Germinal center (tissue), 1 donor: ENCODE results near the gene ZNF652.
A peak's percentile ranks its signal among the peaks of the same experiment; 100 is the strongest.
"Not testable (repeated sequence)": the region's sequence is repeated elsewhere in the genome, so short reads cannot be mapped to it uniquely, and the experiment has no call there.

Source experiments
- DNase-seq: peaks from one replicate; pipeline ENCODE4 v3.0.0; 2012; ENCODE audit warnings: mixed read lengths, low spot score

The ZNF652 gene

DNA sequence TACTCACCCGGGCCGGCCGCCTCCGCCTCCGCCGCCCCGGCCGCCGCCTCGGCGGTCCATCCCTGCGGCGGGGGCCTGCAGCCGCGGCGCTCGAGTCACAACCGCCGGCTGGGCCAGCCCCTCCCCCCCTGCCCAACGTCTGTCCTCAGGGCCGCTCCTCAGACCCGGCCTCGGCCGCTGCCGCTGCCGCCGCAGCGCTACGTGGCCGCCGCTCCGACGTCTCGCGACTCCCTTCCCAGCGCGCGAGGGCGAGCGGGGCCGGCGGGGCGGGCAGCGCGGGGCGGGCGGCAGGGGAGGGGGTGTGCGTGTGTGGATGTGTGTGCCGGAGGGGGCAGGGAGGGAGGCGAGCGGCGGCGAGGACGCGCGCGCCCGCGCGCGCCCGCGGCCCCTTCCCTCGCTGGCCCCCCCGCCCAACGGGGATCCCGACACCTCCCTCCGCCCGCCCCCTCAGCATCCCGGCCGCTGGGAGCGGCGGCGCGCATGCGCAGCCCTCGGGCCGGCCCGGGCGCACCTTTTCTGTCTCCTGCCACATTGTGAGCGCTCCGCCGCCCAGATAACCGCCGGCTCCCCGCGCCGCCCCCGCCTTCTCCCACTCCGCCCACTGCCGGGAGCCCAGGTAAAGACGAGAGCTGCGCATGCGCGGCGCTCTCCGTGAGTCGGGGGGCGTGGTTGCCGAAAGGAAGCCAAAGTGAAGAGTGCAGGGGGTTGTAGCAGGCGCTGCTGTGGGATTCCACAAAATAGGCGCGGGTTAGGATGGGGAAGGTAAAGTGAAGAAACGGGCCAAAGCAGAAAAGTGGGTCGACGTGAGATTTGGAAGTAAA is at the start of gene ZNF652:
ZNF652 (minus strand) TSS at position 349 of the 821 bp plus-strand sequence. CDS start 44,525 bp downstream, outside the sequence.
- DNase-seq = peak; percentile 99

DNA sequence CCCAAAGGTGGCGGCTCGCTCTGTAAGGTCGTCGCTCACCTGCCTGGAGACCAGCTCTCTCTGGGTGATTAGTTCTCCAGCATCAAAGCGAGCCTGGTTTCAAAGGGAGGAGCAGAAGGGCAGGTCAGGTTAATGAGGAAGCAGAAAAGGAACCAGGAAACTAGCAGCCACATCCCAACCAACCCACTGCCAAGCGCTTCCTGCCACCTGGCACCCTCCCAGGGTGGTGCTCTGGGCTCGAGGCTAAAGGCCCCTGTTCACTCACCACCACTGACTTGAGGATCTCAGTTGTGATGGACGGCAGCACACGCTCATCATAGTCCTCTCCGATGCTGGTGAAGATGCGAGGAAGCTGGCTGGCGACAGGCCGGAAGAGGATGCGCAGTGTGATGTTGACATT is 47.0 kb upstream of the ZNF652 start:
- peak; percentile 1 for DNase-seq

DNA sequence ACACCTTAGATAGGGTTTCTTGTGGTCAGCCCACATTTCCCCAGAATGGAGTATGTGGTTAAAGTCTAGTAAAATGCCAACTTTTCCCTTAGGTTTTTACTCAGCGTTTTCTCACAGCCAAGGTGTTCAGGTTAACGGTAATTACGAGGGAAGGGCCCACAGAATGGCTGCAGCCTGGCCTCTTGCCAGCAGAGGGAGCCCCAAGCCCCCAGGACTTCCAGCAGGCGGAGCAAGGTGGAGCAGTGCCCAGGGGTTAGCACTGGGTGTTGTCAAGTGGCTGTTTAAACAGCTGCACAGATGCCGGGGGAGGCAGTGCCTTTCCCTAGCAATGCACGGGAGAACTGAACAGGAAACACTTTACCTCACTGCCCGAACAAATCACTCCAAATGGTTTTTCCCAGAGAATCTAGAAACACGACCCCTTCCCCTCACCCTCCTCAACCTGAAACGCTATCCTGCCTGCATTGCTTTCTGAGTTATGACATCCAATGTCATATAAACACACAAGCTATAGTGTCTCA is 46.0 kb upstream of the ZNF652 start:
- peak; percentile 90 for DNase-seq

DNA sequence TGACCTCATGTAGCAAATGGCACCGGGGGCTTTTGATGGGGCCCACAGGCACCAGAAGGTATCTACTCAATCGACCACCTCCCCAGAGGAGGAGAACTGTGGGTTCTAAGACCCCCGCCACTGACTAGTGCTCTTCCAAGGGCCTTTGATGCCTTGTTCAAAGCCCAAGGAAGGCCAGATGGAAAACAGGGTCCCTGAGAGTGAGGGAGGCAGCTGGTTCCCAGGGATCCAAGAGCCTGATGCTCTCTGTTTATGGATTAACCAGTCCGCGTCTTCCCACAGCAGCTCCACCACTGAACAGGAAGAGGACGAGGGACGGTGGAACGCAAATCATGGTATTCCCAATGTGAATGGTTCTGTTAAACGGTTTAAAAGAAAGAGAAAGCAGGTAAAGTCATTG is 45.0 kb upstream of the ZNF652 start:
- no peak for DNase-seq

DNA sequence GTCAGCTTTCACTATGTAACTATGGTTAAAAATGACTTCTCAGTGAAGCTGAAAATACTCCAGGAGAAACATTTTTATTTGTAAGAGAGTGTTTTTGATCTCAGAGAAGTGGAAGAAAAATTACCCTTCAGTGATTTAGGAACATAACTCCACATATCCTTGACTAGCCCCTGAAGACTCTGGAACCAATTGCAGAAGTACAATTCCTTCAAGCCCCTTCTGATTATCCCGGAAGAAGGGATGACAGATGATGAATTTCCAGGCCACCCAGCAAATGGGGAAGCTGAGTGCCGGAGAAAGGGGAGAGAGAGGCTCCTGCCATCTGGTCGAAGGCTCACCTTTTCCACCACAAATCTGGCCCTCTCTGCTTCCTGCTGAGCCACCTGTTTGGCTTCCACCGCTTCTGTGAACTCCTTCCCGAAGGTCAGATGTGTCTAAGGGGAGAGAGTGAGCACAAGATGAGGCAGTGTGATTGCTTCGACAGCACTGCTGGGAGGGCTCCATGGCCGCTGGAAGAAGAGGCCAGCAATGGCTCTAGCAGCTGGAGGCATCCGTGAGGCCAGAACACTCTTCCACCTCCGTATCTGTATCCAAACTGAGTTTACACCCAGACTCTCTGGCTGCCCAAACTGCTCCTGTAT is 44.5 kb upstream of the ZNF652 start:
- DNase-seq = peak; percentile 0

DNA sequence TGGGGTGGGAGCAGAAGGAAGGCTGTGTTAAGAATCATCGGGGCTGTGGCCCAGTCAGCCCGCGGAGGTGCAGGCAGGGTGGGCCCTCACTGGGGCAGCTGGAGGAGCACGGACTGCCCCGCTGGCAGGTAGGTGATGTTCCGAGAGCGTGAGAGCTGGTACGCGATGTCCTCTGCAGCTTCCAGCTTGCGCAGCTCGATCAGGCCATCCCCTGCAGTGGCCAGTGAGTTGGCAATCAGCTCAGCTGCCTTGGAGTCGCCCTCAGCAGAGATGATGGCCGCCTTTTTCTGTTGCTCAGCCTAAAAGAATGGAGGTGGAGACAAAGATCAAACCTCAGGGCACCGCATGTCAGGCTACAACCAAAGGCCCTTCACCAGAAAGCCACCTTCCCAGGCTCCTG is 42.9 kb upstream of the ZNF652 start:
- DNase-seq = no peak

DNA sequence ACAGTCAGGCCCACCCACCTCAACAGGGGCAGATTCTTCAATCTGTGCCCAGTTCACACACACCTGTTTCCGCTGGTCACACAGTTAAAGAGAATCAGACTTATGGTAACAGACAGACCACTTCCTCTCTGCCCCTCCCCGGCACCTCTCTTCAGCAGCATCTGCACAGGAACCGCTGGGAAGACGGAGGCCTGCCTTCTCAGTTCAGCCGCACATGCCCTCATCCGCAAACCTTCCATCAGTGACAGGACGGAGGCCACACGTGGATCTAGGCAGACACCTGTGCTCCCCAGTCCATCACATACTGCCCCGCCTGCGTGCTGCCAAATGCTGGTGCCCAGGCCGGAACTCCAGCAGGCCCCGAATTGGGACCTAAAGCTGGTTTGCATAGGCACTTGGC is 42.3 kb upstream of the ZNF652 start:
- DNase-seq = no peak

DNA sequence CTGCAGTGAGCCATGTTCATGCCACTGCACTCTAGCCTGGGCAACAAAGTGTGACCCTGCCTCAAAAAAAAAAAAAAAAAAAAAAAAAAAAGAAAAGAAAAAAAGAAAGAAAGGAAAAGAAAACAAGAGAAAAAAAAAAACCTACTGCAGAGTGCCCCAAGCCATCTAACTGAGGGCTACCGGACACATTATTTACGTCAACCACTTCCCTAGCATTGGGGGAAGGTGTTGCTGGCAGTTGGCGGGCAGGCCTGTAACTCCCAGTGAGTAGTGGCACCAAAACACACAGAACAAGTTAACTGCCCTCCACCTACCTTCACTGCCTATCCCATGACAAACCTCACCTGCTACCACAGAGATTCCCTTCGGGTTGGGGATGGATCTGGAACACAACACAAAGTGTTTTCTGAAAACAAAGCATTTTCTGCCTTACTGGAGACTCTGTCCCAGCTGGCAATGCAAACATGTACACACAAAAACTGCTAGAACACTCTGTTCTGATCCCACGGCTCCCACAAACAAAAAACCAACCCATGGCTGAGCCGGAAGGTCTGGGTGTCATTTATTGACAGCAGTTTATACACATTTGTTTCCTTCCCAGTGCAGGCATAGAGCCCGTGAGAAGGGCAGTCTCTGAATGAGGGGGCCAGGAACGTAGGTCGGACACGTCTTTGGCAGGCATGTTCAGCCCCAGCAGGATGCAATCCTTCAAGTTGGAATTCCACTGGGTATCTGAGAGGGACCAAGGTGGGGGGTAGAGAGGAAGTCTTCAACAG is 41.7 kb upstream of the ZNF652 start:
- DNase-seq = no peak

DNA sequence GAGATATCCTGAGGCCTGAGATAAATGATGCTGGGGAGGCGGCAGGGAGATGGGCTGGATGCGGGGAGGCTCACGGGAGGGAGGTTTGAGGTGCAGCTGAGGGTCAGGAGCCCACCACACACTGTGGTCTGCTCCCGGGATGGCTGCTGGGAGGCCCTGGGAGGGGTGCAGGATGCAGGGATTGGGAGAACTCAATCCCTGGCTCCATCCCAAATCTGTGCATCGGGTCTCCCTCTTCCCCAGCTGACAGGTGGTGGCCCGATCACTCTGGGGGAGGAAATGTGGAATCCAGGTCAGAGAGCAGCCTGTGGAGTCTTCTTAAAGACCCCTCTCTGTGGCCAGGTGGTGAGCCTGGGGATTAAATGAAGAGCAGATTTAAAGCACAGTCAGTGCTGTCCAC is 40.7 kb upstream of the ZNF652 start:
- DNase-seq = no peak

DNA sequence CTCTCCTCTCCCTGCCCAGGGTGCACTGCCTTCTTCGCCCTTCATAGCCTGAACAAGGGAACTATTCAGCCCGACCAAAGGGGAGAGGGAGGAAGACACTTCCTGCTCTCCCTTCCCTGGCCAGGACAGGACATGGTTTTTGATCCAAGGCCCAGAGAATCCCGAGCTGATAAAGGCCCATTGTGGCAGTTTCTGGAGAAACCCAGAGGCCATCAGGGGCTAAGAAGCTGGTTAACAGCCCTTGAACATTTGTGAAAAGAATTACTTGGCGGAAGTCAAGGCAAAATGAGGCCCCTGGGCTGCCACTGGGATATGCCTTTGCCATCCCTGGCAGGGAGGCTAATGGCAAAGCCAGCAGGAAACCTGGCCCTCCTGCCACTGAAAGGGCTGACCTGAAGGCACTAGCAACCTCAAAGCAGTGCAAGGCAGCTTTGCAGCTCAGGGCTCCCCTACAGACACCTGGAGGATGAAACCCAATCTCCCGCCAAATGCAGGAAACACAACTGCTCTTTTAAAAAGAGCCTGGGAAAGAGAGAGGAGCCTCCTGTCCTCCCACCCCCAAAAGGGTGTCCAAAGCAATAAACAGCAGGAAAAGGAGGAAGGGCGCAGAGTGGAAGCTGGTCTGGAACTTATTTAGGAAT is 40.0 kb upstream of the ZNF652 start:
- DNase-seq = no peak

DNA sequence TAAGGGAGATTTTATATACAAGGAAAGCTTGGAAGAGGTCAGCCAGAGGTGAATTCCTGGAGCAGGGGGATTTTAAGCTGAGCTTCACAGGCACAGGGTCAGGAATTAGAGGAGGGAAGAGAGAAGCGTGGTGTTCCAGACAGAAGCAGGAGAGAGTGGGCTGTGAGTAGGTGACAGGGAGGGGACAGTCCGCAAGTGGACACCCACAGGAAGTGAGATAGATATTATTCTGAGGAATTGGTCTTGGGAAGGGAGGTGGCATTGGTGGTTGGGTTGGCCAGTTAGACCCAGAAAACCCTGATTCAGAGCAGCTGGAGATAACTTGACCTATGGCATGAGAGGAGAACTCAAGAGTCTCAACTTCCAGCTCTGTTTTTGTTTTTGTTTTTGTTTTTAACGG is 37.9 kb upstream of the ZNF652 start:
- DNase-seq = no peak

DNA sequence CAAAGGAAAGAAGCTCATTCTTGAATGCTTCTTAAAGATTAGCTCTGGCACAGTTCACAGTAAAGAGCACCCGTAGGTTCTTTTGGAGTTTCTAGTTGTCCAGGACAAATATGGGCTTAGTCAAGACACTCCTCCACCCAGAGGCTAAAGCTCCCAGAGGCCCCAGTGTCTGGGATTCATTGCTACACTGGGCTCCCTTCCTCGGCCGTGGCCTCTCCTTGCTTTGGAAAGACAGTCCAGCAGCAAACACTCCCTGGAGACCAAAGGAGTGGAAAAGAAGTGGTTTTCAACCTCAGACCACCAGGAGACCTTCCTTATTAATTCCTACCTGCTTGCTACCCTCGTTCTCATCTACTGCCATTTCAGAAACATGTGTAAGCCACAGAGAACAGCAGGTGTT is 35.5 kb upstream of the ZNF652 start:
- DNase-seq = no peak

DNA sequence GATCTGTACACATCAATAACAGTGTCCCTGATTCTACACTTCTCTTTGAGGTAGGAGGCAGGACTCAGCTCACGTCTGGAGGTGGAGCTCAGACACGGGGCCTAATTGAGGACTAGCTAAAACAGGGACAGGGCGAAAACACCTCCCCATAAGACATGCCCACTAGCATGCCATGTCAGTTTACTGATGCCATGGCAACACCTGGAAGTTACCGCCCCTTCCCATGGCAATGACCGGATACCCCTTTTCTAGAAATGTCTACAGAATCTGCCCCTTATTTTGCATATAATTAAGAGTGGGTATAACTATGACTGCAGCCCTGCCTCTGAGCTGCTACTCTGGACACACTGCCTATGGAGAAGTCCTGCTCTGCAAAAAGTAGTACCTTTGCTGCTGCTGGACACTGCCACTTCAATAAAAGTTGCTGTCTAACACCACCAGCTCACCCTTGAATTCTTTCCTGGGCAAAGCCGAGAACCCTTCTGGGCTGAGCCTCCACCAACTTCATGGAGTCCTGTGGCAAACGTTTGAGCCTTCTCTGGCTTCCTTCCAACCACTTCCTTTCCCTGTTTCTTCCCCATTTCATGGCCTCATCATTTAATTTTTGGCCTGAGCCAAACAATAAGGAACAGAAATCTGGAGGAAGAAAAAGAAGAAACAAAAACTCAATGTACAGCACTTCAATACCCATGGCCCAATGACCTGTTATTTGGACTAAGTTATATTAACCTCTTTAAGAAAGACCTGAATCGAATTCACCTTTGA is 31.6 kb upstream of the ZNF652 start:
- DNase-seq = no peak

DNA sequence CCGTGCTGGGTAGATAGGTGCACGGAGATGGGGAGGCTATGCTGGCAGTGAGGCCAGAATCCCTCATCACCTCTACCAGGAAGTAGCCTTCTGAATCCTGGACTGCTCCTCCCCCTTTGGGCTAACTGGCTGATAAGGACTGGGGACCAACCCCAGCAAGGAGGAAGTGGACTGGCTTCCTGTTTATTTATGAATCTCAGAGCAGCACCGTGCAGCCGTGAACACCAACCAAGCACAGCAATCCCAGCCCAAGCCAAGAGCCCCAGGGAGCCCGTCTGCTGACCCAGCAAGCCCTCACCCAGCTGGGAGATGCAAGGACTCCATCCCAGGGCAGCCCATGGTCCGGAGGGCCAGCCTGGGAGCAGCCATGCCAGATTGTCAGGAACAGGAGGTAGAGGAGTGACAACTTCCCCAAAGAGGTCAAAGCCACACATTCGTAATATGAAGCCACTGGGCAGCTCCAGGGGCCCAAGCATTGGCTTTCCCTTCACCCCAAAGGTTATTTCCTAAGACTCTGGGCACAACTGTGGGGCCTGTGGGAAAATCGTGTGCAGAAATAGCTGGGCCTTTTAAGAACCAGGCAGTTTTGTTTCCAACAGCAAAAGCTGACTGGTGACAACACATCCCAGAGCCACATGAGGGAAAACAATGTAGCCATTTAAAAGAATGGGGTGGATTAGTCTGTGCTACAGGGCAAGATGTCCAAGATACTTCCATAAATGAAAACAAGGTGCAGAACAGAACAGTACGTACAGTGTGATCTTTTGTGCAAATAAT is 28.7 kb upstream of the ZNF652 start:
- DNase-seq = peak; percentile 72

DNA sequence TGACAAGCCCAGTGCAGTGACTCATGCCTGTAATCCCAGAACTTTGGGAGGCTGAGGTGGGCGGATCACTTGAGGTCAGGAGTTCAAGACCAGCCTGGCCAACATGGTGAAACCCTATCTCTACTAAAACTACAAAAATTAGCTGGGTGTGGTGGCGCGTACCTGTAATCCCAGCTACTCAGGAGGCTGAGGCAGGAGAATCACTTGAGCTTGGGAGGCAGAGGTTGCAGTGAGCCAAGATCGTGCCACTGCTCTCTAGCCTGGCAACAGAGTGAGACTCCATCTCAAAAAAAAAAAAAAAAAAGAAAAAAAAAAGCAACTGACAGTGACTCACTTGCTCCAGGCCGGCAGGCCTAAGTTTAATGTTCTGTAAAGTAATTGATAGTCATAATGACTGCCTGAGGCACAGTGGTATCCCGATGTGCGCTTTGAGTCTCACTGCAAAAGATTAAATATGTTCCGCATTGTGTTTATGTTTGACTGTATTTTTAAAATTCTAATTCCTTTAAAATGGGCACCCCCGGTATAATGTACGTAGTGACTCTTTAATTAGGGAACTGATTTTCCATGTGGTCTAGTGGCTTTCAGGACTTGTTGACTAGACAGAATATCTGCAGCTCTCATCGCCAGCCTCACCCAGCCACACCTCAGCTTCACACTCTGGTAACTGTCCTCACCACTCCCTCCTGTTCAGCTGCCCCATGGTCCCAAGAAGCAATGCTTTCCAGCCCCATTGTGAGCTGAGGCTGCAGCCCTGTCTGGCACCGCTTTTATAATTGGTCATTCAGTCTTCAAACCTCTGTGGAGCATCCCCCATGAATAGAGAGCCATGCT is 27.7 kb upstream of the ZNF652 start:
- not testable (repeated sequence) for DNase-seq

DNA sequence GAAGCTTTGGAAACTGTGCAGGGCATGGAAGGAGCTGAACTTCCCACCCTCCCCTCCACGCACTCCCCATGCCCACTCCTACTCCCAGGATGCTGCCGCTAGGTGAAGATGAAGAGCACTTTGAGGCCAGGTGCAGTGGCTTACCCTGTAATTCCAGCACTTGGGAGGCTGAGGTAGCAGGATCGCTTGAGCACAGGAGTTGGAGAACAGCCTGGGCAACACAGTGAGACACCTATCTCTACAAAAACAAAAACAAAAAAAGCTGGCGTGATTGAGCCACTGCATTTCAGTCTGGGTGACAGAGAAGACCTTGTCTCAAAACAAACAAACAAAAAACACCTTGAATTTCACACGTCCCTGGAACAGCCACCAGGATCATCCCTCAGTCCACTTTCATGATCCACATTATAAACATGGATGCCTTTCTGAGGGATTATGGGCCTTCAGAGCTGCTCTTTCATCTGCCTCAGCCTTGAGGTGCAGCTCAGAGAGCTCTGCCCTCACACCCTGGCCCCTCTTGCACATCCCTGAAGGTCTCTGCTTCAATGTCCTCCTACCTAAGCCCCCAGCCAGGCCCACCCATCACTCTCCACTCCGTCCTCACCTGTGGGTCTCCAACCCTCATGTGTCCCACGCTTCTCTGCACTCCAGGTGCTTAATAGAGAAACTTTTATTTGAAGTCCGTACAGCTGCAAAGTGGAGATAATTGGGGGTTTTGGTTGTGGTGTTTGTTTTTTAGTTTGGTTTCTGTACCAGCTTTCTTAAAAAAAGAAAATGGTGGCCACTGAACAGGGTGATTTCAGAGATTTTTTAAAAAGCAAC is 26.9 kb upstream of the ZNF652 start:
- DNase-seq = no peak

DNA sequence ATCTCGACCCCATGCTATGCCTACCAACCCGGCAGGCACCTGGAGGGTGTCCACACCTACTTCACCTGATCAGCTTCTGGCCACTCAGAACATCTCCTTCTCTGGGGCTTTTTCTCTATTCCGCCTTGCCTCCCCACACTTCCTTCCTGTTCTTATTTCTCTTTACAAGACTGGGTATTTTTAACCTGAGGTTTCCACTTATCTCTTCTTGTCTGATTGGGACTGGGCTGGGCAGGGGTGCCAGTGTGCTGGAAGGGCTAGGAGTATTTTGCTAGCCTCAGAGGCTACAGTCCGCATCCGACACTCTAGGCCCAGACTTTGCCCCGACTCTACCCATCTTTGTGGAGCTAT is 26.2 kb upstream of the ZNF652 start:
- DNase-seq = peak; percentile 50

DNA sequence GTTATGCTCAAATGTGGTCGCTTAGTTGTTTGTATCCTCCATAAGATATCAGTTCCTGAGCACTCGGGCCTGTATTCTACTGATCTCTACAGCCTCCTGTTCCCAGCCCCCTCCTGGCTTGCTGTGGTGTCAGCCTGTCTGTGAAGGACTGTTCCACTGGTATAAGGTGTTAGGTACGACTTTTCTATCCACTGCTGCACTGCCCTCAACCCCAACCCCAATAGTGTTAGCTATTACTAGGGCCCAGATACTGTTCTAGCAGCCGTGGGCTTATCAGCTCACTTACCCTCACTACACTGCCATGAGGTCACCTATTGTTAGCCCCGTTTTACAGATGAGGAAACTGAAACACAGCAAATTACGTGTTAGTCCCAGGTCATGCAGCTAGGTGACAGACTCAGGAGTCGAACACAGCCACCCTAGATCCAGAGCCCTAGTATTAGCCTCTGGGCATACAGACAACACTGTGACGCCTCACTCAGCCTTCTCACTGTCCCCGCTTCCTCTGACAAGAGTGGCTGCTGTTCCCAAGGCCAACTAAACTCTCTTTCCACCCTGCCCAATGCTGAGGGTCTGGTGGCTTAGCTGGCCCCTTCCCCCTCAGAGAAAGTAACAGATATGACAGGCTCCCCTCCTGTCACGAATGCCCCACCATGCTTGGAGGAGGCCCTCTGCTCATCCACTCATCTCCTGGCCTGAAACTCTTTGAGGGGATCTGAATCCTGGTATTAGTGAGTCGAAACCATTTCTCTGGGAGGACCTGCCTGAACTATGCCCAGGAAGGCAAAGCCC is 25.6 kb upstream of the ZNF652 start:
- DNase-seq = no peak
